Measurements from ENCODE around the gene GSAP. TPM values are rescaled to one million over a fixed set of nuclear protein-coding genes. Genes with fewer than 3 reads are reported as not detected.
"Not testable (repeated sequence)": the region's sequence is repeated elsewhere in the genome, so short reads cannot be mapped to it uniquely, and the experiment has no call there.

Gene GSAP
- total RNA-seq, 1 donor from 2014 or later: 9.8 TPM

DNA sequence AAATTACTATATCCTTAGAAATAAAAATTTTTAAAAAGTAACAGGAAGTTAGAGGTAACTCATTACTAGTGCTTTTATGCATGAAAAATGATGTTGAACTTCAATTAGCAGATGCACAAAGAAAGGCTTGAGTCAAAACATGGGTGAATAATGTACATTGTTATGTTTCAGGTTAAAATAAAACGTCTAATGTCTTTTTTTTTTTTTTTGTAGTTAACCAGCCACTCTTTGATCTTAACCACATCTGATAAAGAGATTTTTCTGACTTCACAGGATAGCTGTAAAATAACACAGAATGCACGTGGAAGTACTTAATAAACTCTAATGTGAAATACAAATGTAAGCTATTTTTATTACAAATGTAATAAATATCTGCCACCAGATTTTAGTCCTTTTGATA, 61.7 kb downstream of the GSAP start:
- no peak for ATAC-seq

DNA sequence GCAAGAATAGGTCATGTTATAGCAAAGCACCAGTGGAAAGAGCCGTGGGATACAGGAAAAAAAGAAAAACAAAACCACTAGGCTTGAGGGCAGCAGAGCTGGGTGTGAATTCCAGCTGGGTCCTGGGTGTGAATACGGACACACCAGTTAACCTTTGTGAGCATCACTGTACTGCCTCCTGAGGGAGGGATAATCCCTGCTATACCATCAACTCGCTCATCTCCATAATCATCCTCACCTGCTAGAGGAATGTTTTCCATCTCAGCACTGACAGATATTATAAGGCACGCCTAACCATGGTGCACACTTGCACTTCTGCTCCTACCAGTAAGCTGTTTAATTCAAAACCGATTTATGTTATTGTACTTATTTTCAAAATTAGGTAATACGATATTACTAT, 62.2 kb downstream of the GSAP start:
- no peak for ATAC-seq

DNA sequence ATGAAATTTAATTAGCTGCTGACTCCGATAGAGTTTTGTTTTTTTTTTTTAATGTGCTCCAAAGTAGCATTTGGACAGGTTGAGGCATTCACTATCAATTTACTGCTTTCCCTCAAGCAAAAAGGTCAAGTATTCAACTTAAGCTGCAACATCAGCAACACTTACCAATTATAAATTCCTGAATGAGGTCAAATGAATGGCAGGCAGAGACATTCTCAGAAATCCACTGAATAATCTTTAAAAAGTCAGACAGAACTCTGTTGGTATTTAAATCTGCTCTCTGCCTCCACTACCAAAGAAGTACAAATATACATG, 62.8 kb downstream of the GSAP start:
- no peak for ATAC-seq

DNA sequence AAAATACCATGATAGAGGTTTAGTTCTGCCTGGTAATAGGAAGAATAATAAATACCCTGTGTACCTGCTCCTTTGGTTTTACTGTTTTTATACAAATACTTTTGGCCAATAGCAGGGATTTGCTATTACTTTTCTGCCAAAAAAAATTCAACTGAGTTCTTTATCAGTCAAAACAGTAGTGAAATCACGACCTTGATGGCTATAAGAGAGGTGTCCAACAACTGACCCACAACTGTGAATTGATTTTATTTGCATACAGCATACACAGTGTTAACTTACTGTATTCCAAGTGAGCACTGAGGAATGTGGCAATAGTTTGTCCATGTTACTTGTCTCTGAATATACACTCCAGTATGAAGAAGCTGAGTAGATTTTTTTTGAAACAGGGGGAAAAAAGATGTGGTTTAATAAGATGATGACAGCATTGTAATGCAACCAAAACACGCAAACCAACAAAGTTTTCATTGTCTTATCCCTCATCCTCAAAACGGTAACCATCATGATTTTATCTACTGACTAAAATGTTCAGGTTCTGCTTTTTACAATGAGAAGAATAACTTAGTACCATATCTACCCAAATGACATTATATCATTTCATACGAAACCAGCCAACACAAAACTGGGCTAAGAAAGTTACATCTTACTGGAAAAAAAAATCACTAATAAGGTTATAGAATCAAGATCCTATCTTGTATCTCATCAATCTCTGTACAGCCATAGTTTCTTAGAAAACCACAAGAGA, 63.3 kb downstream of the GSAP start:
- ATAC-seq: no peak

DNA sequence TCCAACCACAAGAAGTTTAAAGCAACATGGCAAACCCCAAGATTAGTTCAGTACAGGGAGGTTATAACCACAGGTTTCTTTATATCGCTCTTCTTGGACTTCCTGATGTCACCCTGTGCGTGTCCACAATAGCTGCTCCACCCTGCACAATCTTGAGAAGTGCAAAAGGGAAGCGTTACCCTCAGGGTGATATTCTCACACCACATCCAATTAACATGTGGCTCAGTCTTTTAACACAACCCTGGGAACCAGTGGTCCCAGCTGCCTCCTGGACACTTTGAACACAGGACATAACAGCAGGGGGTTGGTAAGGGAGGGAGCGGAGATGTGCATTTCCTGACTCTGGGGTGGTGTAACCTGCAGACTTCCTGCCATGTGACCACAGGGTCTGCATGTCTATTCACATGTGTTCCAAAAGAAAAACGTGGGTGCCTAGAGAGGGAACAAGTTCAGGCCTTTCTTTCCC, 64.6 kb downstream of the GSAP start:
- peak; percentile 64 for ATAC-seq

DNA sequence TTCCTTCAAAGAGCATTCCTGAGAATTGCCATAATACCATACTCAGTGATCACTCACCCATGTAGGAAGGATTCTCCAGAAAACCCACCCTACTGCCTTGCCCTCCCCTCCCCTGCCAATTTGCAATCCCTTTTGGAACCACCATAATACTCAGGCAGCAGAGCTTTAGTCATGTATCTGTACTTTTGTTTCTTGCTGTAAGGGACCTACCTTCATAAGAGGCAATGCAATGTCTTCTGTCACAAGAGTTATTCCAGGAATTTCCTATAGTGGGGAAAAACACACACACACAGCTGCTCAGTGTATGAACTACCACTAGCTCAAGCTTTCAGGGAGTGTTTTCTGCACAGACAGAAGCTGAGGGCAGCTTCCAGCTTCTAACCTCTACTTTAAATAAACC, 67.0 kb downstream of the GSAP start:
- no peak for ATAC-seq

DNA sequence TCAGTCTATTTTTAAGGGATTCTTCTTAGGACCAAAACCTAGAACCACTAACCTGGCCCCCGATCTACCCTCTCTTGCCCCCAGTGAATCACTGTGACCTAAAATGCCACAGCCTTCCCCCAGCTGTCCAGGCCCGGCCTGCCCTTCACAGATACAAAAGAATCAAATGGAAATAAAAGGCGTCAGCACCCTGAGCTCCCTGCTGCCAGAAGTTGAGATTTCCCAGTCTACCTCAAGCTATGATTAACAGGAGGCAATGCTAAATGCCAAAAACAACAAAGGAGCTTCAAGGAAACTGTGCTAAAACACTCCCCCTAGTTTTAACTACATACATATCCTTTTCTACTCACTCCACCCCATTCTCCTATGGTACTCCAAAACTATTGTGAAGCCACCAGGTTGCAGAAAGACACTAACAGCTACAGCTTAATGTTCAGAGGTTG, 67.8 kb downstream of the GSAP start:
- peak; percentile 74 for ATAC-seq

DNA sequence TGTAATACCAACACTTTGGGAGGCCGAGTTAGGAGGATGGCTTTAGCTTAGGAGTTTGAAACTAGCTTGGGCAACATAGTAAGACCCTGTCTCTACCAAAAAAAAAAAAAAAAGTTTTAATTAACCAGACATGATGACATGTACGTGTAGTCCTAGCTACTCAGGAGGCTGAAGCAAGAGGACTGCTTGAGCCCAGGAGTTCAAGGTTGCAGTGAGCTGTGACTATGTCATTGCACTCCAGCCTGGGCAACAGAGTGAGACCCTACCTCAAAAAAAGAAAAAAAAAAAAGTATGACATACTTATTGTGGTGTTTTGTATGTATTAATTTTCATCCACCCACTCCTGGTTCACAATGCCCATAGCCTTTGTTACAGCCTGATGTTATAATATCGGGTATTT, 69.7 kb downstream of the GSAP start:
- ATAC-seq: no peak

DNA sequence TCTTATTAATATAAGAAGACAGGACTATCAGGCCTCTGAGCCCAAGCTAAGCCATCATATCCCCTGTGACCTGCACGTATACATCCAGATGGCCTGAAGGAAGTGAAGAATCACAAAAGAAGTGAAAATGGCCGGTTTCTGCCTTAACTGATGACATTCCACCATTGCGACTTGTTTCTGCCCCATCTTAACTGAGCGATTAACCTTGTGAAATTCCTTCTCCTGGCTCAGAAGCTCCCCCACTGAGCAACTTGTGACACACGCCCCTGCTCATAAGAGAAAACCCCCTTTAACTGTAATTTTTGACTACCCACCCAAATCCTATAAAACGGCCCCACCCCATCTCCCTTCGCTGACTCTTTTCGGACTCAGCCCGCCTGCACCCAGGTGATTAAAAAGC, 70.7 kb downstream of the GSAP start:
- ATAC-seq: not testable (repeated sequence)

DNA sequence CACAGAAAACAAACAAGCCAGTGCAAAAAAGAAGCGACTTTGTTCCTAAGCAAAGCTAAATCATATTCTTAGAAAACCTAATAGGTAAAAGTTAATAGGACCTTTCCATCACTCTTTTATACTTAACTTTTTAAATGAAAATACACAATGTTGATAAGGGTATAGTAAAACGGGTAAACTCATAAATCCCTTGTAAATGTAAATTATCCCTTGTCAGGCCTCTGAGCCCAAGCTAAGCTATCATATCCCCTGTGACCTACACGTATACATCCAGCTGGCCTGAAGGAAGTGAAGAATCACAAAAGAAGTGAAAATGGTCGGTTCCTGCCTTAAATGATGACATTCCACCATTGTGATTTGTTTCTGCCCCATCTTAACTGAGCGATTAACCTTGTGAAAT, 76.4 kb downstream of the GSAP start:
- ATAC-seq: no peak

DNA sequence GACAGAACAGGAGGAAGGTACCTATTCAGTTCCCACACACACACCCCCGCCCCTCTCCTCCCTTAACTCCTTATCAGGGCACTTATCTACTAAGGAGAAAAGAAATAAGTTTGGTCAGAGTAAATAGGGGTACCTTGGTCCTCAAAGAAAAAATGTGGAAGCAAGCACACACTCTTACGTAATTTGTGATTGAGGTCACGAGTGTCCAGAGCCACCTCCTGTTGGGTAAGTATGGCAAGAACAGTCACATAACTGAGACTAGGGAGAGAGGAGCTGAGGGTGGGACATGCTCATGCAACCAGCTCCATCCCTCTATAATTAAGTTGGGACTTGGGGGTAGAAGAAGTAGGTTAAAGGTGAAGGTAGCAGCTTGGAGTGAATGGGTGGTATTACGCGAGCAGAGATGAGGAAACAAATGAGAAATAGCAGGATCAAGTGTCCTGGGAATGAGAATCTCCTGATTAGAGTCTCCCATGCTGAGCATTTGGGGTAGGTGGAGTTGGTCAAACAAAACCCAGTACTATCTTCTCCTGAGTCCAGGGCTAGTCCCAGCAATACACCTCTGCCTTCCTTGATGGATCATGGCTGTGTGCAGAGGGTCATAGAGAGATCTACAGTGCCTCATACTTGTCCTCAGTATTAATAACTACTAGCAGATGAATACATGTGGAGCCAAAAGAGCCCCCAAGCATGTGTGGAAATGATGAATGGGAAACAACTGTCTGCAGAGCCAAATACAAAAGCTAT, 77.1 kb downstream of the GSAP start:
- no peak for ATAC-seq

DNA sequence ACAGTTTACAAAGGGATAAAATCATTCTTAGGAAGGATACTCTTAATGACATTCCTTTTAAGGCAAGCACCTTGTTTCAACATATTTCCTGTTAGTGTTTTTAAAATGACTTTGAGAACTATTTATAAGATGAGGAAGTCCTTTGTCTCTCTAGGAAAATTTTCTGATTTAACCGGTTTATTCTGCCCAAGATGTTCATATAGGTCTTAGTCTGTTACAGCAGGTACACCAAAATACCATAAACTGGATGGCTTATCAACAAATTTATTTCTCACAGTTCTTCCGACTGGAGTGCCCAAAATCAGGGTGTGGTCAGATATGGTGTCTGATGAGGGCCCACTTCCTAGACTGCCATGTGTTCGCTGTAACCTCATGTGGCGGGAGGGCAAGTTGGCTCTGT, 77.9 kb downstream of the GSAP start:
- ATAC-seq: no peak

DNA sequence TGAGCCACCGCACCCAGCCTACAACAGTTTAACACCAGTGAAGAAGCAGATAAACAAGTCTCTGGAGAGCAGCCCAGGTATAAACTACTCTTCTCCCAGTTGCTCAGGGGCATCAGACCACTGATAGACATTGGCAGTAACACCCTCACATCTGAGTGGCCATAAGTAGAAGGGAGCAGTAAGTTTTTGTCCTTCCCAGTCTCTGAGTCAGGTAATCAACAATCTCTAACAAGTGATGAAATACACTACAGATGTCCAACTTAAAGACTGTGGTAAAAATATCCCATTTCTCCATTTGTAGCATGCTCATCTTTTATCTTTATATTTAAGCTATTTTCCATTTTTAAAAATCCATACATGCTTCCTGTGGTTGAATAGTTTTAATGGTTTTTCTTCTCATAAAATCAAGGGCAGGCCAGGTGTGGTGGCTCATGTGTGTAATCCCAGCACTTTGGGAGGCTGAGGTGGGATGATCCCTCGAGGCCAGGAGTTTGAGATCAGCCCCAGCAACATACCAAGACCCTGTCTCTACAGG, 78.6 kb downstream of the GSAP start:
- no peak for ATAC-seq

DNA sequence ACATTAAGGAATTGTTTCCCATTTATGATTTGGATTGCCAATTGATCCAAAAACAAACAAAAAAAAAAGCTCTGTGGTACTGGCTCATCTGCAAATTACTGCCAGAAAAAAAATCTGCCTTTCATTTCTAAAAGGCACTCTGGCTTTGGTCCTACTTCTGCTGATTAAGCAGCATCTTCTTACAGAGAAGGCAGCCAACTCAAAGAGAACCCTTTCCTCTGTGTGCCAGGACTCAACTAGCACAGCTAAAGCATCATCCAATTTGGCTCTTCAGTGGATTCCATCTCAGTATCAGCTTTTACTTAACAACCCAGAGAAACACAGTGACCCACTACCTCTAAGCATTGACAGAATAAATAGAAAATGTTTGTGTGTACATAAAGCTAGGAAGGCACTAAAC, 80.6 kb downstream of the GSAP start:
- no peak for ATAC-seq

DNA sequence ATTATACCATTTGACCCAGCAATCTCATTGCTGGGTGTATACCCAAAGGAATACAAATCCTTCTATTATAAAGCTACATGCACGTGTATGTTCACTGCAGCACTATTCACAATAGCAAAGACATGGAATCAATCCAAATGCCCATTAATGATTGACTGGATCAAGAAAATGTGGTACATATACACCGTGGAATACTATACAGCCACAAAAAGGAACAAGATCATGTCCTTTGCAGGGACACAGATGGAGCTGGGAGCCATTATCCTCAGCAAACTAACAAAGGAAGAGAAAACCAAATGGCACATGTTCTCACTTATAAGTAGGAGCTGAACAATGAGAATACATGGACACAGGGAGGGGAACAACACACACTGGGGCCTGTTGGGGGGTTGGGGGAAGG, 82.1 kb downstream of the GSAP start:
- not testable (repeated sequence) for ATAC-seq

DNA sequence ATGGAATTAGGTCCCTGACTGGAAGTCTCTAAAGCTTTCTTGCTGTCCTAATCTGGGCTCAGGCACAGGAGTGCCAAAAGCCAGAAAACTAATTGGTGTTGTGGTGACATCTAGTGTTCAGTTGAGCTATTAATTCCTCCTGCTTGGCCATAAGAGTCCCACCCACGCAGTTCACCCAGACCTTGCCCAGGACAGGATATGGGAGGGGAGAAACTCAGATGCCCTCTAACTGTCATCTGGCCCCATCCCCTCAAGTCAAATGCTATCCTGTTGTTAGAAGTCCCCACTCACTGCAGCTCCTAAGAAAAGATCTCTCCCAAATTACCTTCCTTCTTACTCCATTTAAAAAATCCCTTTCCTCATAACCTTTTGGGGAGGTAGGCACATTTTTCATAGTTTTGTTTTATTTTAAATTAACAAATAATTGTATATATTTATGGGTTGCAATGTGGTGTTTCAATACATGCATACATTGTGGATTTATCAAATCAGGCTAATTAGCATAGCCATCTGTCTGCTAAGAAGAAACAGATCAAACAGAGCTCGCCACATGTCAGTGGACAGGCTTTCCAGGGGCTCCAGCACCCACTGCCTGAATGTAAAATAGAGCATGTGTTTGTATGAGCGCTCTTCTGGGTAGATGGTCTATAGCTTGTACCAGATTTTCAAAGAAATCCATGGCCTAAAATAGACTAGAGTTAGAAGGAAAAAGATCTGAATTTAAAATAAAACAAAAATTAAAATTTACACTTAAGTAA, 84.0 kb downstream of the GSAP start:
- ATAC-seq: peak; percentile 85

DNA sequence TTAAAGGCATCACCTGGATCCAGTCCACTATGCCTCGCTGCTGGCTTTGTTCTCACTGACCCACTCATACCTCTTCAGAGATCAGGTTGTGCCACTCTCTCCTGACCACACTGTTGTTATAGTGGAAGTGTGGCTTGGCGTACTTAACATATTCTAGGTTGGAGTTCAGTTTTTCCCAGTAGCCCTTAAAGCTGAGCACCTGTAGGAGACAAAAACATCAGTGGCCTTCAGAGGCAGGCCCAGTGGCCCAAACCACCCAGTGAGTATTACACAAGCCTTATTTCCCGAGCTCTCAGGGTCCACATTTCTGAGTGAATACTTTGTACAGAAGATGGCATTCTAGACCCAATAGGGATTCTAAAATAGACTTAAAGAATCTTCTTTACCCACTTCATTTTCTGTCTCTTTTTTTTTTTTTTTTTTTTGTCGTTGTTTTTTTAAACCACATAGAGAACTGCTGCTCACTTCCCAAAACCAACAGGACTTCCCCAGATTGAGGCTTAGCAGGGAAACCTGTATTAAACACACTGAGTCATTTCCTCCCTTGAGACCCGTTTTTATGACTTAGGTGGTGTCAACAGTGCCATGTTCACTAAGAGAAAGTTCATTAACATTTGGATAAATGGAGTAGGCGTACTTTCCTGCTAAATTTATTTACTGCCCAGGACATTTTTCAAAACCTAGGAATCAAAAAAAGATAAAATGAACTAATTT, 85.8 kb downstream of the GSAP start:
- no peak for ATAC-seq

DNA sequence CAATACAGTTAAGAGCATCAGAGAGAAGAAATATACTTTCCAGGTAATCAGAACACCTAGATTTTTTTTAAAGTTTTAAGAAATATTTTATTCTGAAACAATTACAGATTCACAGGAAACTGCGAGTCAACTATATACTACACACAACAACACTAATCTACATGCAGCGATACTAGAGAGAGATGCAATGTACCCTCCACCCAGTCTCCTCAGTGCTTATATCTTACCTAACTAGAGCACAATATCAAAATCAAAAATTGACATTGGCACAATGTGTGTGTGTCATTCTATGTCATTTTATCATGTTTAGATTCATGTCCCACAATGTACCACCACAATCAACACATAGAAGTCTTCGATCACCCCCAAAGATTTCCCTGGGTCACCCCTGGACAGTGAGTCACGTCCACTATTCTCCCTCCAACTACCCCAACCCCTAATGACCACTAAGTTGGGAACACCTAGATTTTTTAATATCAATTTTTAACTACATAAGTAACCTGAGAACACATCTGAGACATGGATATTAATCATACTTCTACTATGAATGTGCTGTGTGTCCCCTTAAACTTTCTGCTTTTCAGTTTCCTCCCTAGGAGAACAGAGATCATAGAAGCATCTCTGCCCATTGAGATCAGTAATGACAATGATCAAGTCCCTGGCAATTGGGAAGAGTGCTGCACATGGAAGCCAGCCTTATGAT, 86.5 kb downstream of the GSAP start:
- ATAC-seq: no peak

DNA sequence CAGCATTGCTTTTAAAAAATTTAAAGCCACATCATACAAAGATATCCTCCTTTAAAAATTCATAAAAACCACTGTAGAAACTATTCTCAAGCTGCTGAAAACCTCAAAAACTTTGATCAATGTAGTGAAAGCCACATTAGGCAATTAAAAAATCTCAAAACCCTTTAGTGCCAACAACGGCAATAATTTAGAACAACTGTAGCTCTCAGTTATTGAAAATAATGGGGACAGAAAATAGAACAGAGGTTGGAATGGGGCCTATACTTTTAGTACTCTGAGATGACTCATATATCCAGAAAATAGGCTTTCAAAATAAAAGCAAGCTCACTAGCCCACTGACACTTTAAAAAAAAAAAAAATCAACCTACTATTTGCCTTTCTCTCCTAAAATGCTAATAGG, 87.5 kb downstream of the GSAP start:
- ATAC-seq: no peak

DNA sequence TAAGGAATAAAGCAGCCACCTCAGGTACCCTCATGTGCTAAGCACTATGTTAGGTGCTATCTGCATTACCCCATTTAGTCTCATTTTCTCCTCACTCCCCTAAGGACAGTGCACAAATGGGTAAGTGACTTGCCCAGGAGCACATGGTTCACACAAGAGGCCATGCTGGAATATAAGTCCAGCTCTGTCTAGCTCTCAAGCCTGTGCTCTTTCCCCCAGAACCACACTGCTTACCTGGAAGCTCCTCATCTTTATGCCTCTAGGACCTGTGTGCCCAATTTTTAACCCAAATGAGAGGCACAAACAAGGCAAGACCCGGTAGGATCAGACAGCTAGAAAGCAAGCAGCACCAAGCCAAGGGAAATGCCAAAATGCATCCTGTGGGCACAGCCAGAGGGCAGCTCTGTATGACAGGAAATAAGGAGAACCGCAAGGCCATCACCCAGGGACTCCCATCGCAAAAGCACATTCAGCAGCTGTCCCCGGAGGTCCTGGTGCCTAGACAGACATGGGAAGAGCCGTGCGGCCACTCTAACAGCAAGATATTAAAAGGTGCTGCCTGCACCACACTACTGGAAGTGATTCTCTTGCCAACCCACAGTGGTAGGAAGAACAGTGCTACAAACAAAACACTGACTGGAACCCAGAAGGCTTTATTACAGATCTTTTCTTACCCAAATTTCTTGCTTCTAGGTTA, 88.1 kb downstream of the GSAP start:
- no peak for ATAC-seq

Data from esophagus mucosa (tissue), 1 donor.